ENCODE data around the gene UROC1. TPM values are rescaled to one million over a fixed set of nuclear protein-coding genes. Genes with fewer than 3 reads are reported as not detected.

The UROC1 gene
- total RNA-seq, 1 donor from 2014 or later: not detected

- ATAC-seq (no peak), DNase-seq (ENCODE audit: missing footprints) (peak; percentile 42)
- intact Hi-C loops (cut with DNase I): no loop called here
Measured at GRCh38 chr3:126440709-126440995, 76.9 kb downstream of the UROC1 start.

DNA sequence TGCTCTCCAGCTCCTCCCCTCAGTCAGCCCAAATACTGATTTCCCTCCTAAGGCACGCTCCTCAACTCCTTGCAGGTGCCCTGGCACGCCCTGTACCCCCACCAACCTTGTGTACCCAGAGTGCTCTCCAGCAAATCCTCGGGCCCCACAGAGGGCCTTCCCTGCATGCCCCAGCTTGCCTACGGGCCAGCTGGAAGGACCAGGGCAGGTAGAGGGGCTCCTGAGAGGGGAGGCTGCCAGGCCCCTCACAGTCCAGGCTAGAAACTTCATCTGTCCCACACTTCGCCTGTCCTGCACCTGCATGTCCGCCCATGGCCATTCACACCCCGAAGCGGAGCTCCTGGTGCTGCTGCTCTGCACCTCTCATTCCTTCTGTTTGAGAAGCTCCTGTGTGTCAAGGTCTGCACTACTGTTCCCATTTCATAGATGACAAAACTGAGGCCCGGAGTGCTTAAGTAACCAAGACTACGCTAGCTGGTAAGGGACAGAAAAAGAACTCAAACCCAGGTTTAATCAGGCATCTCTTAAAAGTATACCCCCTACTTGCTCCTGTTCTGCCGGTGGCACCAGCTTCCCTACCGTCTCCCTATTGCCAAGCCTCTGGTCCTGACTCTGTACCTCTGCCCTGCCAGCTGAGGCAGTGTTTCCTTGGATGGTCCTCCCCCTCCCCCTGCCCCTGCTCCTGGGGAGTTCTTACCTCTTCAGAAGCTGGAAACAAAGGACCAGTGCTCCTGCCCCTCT, 77.4 kb downstream of the UROC1 start:
- DNase-seq (ENCODE audit: missing footprints): peak; percentile 30
- intact Hi-C loops (cut with DNase I): no loop called here
- ATAC-seq: no peak

- peak; percentile 56 for DNase-seq (ENCODE audit: missing footprints)
- ATAC-seq: no peak
- intact Hi-C loops (cut with DNase I): no loop called here
Measured at GRCh38 chr3:126439346-126439967, 78.1 kb downstream of the UROC1 start.

DNA sequence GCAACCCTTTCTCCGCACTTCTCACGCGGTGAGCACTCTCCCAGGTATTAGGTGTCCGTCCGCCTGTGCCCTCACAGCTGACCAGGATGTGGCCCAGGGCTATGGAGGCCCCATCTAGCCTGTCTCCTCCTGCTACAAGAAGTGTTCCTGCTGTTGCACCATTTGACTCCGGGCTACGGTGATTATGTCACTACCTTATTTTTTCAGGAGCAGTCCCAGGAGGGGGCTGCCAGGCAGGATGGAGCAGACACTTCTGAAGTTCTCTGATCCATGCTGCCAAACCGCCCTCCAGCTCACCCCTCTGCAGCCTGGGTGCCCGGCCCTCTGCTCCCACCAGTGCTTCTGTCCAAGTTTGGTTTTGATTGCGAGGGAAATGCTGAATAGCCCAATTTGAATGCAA, 78.8 kb downstream of the UROC1 start:
- peak; percentile 35 for DNase-seq (ENCODE audit: missing footprints)
- intact Hi-C loops (cut with DNase I): no loop called here
- ATAC-seq: no peak

- intact Hi-C loops (cut with DNase I): no loop called here
- ATAC-seq (no peak), DNase-seq (ENCODE audit: missing footprints) (peak; percentile 54)
Measured at GRCh38 chr3:126438186-126438585, 79.4 kb downstream of the UROC1 start.

DNA sequence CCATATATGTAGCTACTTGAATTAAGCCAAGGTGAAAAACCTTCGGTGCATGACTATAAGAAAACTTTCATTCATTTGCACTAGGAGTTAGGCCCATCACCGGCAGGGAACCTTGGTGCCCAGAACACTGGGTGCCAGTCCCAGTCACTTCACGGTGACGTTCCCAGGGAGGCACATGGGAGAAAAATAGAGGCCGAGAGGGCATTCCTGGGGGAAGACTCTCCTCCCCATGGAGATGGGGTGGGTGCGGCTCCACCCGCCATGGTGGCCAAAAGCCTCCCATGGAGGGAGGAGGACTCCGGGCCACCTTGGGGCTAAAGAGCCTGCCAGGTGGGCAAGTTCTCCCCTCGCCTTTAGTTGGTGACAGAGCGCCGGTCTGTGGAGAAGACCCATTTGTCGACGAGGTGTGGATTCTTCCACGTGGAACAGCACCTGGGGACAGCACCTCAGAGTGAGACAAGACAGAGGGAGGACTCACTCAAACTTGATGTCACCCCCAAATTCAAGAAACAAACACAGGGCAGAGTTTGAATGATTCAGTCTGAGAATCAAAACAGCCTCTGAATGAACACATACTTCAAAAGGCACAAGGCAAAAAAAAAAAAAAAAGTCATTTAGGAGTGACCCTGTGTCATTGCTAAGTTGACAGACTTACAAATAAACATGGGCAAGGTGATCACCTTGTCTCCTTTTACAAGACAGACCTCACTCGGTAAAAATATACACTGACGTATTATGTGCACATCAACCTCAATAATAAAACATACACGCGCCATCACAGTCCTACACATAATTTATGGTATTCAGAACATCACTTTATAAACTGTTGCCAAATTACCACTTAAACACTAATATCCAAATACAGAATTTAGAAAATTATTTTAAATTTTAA, 80.5 kb downstream of the UROC1 start:
- intact Hi-C loops (cut with DNase I): no loop called here
- DNase-seq (ENCODE audit: missing footprints): no peak
- no peak for ATAC-seq

GRCh38 chr3:126435456-126436315, 81.9 kb downstream of the UROC1 start:
- DNase-seq (ENCODE audit: missing footprints) (peak; percentile 27), ATAC-seq (no peak)
- intact Hi-C loops (cut with DNase I): no loop called here

DNA sequence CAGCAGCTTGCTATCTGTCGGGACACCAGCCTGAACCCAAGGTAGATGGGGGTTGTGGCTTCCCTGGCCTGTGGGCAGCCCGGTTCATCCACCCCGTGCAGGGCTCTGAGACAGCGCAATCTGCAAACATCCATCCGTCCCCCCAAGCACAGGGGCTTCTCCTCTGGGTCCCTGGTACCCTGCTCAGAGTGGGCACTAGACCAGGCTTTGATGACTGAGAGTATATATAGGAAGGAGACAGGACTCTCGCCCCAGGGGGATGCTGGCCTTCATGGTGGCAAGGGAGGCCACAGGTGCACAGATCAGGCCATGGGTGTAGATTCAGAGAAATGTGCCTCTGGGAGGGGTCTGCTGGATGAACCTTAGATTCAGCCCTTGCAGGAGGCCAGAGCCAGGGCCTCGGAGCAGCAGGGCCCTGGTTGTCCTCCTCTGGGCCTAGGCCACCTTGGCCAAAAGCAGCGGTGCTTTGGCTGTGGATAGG, 82.6 kb downstream of the UROC1 start:
- DNase-seq (ENCODE audit: missing footprints): no peak
- ATAC-seq: no peak
- intact Hi-C loops (cut with DNase I): no loop called here

GRCh38 chr3:126434264-126434590, 83.3 kb downstream of the UROC1 start:
- no peak for ATAC-seq
- no peak for DNase-seq (ENCODE audit: missing footprints)
- intact Hi-C loops (cut with DNase I): no loop called here

DNA sequence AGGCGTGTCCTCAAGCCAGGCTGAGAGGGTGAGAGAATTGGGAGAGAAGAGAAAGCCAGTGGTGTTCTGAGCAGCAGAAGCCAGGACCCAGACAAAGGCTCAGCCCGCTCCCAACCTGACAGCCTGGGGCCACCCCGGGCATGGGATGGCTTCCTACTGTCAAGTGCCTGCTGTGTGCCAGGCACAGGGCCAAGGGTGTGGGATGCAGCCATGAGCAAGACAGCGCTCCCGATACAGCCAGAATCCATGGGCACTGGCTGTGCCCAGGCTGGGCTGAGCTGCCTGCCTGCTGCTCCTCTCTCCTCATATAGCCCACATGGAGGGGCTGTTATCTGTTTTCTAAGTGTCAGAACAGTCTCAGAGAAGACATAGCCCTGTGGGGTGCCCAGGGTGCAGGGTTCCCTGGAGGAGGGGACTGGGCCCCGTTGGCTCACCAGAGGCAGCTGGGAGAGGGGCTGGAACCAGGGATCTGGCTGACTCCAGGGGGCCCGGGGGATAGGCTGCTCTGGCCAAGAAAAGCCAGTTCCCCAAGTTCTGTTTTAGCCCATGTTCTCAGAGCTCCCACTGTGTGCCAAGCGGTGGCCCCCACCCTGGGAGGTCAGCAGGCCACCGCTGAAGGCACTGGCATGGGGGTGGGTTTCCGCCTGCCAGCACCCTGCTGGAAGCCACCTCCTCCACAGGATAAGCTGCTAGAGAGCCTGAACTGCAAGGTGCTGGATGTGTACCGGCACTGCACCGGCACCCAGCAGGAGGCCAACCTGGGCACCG, 83.9 kb downstream of the UROC1 start:
- ATAC-seq (peak; percentile 89), DNase-seq (ENCODE audit: missing footprints) (peak; percentile 88)
- intact Hi-C loops (cut with DNase I): no loop called here

DNA sequence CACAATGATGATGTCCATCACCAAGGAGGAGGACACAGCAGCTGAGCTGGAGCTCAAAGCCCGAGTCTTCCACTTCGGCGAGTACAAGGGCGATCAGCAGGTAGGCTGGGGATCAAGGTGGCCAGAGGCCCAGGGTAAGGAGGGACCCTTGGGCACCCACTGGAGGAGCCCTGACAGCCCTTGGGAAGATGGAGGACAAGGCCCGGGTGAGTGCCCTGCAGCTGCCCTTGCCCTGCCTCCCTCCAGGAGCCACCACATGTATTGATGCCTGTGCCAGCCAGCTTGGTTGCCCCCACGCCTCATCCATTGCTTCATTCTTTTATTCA, 84.5 kb downstream of the UROC1 start:
- DNase-seq (ENCODE audit: missing footprints) (peak; percentile 26), ATAC-seq (peak; percentile 11)
- intact Hi-C loops (cut with DNase I): no loop called here

DNA sequence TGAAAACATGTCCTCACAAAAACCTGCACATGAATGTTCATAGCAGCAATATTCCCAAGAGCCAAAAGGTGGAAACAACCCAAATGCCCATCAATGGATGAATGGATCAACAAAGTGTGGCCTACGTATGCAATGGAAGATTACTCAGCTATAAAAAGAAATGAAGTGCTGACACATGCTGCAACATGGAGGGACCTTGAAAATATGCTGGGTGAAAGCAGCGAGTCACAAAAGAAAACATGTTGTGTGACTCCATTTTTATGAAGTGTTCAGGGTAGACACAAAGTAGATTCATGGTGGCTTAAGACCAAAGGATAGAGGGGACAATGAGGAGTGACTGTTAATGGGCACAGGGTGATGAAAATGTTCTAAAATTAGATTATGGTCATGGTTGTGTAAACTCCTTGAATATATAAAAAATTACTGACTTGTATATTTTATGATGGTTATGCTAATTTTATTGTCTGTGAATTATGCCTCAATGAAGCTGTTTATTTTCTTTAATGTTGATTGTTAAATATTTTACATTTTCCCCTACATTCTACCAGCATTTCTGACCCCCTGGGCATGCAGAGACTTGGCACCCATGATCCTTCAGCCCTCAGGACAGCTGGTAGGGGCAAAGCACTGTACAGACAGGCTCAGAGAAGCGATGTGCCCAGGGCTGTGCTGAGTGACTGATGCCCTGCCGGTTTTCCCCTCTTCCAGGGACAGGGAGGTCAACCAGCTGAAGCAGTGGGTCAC, 85.0 kb downstream of the UROC1 start:
- DNase-seq (ENCODE audit: missing footprints) (peak; percentile 21), ATAC-seq (peak; percentile 8)
- intact Hi-C loops (cut with DNase I): no loop called here

Other genes with a start within 250 kb of the UROC1 start
- 33.0 TPM for gene KLF15, start 160.4 kb downstream of the UROC1 start, total RNA-seq
- gene CFAP100, start 122.9 kb downstream of the UROC1 start, total RNA-seq: not detected
- gene ZXDC, start 41.9 kb downstream of the UROC1 start, total RNA-seq: 15.9 TPM
- gene CHST13, start 6.4 kb upstream of the UROC1 start, total RNA-seq: 0.60 TPM
- gene C3orf22, start 41.2 kb upstream of the UROC1 start, total RNA-seq: not detected
- gene TXNRD3, start 137.4 kb upstream of the UROC1 start, total RNA-seq: 3.5 TPM
- 11.7 TPM for gene CHCHD6, start 186.5 kb upstream of the UROC1 start, total RNA-seq

All from Right ventricle myocardium inferior (tissue), 1 donor.